ENCODE results near the gene MARCO. TPM values are rescaled to one million over a fixed set of nuclear protein-coding genes. Genes with fewer than 3 reads are reported as not detected.

The MARCO gene
- total and polyA plus RNA-seq, 2 of the 8 experiments (the other 6 are each of a cell fraction or from before 2014, with no cell fraction given): not detected

DNA sequence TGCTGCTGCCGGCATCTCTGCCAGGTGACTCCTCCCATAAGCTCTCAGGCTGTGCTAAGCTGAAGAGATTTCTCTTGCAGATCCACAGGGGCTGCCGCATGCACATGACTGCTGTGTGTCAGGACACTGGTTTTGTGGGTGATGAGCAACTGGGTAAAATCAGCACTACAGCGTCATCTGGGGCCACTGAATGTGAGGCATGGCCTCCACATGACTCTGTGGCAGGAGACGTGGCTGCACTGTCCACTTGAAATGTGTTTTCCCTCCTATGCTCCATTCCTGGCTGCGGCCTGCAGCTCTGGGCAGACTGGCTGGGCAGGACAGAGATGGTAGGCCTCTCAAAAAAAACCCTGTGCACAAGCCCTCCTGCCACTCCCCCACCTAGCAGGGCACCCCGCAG is 63.6 kb downstream of the MARCO start (continued):
- TF ChIP-seq GTF2F1 (IDR thresholded peaks at IDR 0.05; ENCODE audit: borderline replicate concordance, low read depth, low read length): no peak

Measured in H1 (cell line).